ENCODE measurements around the gene DDAH1.

DDAH1 gene

DNA sequence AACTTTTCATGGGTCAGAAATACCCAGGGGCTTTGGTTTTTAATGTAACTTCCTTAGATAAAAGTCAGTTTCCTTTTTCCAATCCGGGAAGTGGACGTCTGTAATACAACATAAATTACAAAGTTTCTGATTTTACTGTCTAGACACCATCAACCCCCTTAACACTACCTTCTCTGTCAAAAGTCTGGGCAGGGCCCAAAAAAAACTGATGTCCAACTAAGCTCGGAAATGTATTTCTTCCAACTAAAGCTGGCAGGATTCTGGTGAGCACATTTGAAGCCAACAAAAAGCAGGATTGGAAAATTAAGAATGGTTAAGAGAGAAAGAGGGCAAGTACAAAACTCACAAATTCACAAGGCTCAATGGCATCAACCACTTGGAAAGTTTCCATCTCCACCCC lies 24.3 kb downstream of the DDAH1 start:
- no peak for DNase-seq (ENCODE audit: low read depth in 2 of 2)

DNA sequence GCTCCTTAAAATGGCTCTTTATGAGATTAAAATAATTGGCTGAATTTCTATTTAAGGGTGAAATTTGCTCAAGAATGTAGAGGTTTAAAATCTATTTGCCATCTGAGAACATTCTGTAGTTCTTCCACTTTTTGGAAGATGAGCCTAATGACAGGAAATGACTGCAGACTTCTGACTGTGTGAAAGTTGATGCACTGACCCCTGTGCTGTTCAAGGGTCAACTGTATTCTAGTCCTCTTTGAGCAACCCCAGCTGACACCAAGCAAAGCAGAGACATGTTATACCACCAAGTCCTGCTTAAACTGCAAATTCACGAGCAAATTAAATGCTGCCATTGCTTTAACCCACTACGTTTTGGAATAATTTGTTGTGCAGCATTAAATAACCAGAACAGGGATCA lies 26.6 kb downstream of the DDAH1 start:
- DNase-seq (ENCODE audit: low read depth in 2 of 2), result no peak

DNA sequence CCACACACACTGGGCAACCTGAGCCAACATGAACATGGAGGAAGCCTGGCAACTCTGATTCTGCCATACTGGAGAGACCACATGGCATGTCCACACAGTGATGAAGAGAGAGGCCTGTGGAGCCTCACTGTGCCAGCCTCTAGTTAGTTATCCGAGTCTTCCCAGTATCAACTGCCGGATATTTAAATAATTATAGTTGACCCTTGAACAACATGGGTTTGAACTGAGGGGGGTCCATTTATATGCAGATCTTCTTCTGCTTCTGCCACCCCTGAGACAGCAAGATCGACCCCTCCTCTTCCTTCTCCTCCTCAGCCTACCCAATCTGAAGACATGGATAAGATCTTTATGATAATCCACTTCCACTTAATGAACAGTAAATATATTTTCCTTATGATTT lies 27.8 kb downstream of the DDAH1 start:
- no peak for DNase-seq (ENCODE audit: low read depth in 2 of 2)

DNA sequence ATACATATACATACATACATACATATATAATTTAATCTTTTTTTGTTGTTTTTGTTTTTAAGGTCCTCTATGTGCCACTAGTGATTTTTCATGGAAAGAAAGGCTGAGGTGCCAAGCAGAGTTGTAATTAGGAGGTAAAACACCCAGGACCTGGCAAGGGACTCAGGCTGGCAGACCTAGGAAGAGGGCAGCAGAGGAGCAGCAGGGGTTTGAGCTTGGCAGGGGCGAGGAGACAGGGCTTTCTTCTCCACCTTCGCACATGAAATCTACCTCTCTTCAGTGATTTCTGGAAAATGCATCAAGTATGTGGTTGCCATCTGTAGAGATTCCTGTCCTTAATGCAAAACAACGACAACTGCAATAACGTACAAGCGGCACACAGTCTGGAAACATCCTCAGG lies 31.9 kb downstream of the DDAH1 start:
- DNase-seq (ENCODE audit: low read depth in 2 of 2), result no peak

DNA sequence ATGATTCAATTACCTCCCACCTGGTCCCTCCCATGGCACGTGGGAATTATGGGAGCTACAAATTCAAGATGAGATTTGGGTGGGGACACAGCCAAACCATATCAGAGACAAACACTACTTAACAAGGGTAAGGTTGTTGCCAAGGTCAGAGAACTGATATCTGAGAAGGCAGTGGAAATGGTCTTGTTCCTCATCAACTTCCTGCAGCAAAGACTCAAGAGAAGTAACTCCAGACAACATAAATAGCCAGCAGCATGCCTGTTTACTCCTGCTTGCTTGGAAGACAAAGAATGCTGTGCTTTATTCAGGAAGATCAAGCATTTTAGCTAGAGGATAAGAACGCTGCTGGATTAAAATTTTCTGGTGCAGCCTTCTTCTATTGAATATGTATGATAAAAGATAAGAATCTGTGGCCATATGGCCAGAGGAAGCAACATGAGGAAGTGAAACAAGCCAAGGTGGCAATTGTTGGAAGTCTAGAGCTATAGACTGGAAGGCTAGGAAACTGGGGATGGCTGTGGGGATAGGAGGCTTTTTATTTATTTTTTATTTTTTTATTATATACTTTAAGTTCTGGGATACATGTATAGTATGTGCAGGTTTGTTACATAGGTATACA lies 36.4 kb downstream of the DDAH1 start:
- no peak for DNase-seq (ENCODE audit: low read depth in 2 of 2)

DNA sequence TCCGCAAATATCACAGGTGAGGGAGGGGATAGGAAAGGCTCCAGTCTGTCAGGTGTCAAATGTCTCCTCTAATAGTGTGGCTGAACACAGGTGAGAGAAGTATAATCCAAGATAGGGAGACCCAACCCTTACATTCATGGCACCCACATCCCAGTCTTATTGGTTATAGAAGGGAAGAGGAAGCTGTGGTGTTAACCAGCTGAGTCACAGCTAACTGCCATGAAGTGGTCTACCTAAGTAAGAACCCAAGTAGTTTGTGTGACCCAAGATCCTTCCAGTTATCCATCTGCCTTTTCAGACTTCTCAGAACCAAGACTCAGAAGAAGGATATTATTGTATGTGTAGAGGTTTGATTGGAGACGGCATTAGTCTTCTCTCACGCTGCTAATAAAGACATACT lies 37.1 kb downstream of the DDAH1 start:
- no peak for DNase-seq (ENCODE audit: low read depth in 2 of 2)

DNA sequence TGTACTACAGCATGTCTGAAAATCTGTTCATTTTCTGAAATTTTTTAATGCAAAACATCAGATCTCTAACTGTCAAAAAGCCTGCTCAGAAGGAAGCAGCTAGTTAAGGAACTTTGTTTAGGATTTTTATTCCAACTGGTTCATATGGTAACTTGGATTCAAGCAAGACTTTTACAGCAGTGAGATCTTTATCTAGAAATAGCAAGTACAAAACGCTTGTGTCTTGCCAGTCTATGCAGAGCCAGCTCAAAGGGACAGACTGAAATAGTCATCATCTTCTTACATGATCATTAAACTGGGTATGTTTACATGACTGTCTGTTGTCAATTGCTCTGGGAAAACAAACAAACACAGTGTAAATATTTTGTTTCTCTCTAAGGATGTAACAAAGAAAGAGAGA lies 37.6 kb downstream of the DDAH1 start:
- DNase-seq (ENCODE audit: low read depth in 2 of 2), result no peak

DNA sequence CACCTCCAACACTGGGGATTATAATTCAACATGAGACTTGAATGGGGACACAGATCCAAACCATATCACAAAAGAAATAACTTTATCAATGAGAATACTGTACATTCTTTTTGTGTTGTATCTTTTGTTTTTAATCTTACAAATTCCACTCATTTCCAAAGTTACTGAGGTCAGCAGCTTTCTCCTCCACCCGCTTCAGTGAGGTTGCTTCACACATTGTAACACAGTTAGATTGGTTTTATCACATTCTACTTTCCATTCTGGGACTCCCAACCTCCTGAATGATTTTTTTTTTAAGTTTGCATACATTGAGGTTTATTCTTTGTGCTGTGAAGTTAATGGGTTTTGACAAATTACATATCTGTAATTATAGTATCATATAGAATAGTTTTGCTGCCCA lies 43.8 kb downstream of the DDAH1 start:
- DNase-seq (ENCODE audit: low read depth in 2 of 2), result no peak

DNA sequence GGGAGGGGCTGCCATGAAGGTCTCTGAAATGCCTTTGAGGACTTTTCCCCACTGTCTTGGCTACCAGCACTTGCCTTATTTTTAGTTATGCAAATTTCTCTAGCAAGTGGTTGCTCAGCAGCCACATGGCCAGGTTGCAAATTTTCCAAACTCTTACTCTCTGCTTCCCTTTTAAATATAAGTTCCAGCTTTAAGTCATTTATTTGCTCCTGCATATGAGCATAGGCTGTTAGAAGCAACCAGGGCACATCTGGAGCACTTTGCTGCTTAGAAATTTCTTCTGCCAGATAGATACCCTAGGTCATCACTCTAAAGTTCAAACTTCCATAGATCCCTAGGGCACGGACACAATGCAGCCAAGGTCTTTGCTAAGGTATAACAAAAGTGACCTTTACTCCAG lies 44.8 kb downstream of the DDAH1 start:
- DNase-seq (ENCODE audit: low read depth in 2 of 2), result no peak

DNA sequence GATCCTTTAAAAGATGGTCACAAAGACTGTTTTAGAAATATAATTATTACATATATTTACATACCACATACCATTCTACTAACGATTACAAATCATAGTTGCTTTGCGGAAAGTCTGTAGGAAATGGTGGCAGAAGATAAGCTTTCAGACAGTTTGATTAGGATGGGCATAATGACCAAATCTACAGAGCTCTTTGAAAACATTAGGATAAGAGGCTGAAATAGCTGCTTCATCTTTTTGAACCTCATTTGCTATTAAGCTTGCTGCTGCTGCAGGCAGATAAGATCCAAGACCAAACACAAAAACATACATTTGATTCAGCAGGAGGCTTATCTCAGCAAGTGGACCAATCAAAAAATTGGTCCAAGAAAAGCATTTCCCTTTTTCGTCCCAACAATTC lies 47.1 kb downstream of the DDAH1 start:
- no peak for DNase-seq (ENCODE audit: low read depth in 2 of 2)

DNA sequence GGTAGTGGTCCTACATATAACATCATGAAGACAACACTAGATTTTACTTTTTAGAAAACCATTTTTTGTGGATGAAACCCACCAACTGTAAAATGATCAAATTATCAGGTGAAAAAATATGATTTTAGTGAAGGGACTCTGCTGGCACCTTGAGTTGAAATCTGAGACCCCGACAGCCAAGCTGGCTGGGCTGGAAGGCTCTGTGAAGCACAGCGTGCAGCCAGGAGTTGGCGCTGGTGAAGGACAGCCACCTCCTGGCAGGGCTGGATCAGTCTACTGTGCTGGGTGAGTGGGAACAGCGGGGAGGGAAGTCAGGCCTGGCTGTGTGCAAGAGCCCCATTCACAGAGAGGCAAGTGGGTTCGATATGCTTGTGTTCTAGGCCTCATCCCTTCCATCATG lies 47.9 kb downstream of the DDAH1 start:
- no peak for DNase-seq (ENCODE audit: low read depth in 2 of 2)

DNA sequence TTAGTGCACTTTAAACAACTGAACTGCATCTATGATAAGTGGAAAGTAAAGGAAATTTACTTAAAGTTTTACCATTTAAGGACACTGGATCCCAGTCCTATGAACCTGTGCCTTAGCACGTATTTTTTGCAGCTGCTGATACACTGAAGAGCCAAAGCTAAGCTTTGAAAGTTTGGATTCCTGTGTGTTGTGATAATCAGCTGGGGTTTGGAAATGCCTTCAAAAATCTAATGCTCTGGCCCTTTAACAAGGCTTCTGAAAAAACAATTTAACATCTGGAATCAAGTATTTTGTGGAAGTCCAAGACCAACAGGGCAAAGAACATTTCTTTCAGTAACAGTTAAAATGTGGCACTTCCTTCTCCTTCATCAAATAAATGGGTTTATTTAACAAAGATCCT lies 51.8 kb downstream of the DDAH1 start:
- no peak for DNase-seq (ENCODE audit: low read depth in 2 of 2)

DNA sequence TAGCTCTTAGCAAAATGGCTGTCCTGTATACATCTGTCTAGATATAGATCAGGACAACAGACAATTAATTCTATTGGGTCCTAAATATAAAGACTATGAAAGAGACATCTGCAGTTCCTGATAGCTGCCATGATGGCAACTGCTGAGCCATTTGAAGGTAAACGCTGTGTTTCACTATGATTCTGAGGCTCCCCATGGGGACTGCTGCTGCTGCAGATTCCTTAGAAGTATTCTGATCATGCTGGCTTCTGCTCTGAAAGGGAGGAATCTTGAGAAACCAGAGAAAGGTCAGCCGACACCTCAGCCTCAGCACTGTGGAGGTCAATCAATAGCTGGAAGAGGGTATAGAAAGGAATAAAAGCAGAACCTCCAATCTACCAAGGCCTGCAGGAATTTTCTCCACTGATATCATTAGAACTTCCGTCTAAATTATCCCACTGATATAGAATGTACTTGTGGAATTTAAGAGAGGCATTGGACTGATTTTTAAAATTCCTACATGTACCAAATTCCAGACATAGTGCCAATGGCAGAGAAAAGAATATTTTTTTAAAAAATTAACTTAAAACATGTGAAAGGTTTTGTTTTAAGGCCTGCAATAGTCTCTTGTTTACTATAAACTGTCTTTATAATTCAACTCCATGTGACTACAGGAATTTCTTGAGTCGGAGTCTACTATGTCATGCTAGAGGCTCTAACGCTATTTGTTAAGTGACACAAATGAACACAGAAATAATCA lies 53.2 kb downstream of the DDAH1 start:
- no peak for DNase-seq (ENCODE audit: low read depth in 2 of 2)

DNA sequence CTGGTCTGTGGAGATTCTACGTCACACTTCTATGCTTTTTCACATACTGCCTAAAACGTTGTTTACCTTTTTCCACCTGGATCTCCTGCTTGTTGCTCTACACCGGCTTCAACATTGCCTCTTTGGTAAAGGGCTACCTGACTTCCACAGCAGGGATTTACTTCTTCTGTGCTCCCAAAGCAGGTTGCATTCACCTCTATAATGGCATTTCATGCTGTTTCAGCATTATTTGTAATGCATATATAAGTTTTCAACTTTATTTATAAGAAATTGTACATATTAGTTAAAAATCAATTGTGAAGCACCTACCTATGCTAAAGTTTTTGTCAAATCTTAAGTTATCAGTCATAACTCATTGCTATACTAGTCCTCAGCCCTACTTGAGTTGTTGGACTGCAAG lies 55.4 kb downstream of the DDAH1 start:
- no peak for DNase-seq (ENCODE audit: low read depth in 2 of 2)

DNA sequence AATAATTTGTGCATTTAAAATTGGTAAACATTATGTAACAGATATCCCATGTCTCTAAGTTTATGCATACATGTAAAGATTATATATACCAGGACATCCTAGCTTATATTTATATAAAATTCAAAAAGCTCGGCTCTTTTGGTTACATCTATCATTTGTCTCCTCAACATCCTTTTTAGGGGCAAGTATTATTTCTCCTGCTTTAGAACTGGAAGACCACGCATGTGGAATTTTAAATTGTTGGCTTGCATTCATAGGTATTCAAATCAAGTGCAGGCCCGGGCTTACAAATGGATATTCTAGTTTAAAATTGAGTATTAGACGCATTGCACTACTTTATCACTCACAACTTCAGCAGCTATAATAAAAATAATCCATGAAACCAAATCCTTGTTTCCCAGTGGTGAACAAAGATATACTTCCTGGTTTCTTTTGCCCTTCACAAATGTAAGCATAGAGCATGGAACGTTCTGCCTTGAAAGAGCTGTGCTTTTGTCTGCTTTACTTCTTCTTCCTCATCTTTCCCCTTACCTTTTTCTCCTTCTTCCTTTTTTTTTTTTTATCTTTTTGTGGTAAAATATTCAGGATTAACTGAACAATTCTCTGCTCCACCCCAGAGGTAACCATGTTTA lies 57.1 kb downstream of the DDAH1 start:
- DNase-seq (ENCODE audit: low read depth in 2 of 2), result no peak

DNA sequence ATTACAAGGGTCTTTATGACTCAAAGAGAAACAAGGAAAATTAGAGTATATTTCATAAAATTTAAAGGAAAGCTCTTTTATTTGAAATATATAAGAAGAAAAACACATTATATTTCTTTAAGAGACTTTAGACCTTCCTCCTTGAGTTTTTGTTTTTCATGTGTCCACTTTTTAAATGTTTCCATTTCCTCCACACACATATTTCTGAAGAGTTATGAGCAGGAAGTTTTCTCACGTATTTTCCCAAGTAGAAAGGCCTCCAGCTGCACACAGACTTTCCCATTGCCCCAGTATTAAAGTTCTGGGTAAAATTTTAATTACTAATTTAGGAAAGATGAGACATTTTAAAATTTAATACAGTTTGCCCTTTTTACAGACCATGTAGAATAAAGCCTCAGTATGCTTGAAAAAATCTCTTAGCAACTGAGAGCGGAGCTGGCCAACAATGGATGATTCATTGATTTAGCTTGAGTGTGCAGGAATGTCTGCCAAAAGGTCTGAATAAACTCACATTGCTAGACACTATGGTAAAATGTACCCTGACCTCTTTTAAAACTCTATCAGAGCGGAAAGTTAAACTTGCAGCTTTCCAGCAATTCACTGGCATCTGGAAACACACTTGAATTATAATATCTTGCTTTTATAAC lies 57.9 kb downstream of the DDAH1 start:
- no peak for DNase-seq (ENCODE audit: low read depth in 2 of 2)

DNA sequence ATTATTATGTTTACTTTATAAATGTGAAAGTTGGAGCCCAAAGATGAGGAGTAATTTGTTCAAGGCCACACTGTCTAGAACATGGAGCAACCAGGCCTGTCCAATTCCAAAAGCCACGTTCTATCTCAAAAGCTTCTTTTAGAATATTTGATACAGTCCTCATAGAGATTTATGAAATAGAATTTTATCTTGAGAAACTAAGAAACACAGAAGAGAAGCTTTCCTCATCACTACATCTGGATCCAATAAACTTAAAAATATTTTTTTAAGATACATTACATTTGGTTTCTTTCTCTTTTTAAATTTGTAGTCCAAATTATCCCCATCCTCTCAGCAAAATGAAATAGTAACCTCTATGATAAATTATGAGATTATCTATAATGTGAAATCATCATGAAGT lies 58.9 kb downstream of the DDAH1 start:
- DNase-seq (ENCODE audit: low read depth in 2 of 2), result no peak

DNA sequence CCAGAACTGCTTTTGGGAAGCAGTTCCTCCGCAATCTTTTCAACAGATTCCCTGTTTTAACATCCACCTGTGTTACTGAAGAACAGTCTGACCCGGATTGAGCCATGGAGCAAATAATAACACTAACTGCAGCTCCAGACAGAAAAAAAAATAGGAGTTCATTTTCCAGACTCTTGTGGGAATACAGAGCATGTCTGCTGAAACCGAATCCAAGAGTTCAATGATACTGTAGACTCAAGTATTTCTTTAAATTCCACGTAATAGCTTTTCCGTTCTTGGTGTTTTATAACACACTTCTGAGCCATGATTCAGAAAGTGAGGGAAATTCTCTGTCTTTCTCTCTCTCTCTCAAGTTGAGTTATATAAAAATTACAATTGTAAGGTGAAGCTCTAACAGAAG lies 60.6 kb downstream of the DDAH1 start:
- no peak for DNase-seq (ENCODE audit: low read depth in 2 of 2)

DNA sequence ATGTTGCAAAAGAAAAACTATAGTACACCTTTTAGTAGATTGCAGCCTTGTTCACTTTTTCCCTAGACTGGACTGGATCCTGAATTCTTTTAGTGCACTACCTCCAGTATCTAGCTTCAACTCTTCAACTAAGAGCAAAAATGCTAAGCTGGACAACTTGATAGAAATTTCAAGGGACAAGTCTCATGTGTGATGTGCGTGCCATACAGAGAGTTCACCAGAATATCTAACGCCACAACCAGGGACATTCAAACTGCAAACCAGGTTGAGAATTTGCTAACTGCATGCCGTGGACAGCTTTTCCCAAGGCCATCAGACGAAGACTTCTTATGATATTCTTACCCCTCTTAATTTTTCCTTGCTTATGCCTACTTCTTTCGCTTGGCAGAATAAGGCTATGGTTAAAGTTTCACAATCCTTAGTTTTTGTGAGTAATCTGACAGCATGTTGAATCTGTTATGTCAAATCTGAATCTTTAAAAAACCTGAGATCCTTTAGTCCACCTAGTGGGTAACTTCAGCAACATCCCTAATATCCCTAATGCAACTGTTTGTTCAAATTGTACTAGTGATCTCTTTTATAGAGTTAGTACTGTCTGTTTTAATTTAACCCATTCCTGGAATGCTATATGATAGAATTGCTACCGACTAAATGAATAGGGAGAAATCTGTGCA lies 66.4 kb downstream of the DDAH1 start:
- no peak for DNase-seq (ENCODE audit: low read depth in 2 of 2)

DNA sequence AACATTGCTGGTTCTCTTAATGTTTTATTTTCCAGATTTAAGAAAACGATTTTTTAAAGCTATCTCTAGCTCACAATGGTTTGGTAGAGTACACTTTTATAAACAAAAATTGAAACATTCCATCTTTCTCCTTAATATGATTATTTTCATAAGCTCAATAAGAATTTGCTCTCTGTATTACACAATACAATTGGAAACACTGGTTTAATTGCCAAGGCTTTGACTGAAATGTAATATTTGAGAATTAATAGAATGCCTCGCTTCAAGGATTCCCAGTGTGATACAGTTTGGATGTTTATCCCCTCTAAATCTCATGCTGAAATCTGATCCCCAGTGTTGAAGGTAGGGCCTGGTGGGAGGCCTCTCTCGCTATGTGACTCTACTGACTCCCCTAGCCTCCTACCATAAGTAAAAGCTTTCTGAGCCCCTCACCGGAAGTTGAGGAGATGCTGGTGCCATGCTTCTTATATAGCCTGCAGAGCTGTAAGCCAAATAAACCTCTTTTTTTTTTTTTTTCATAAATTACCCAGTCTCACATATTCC lies 67.4 kb downstream of the DDAH1 start:
- DNase-seq (ENCODE audit: low read depth in 2 of 2), result no peak

DNA sequence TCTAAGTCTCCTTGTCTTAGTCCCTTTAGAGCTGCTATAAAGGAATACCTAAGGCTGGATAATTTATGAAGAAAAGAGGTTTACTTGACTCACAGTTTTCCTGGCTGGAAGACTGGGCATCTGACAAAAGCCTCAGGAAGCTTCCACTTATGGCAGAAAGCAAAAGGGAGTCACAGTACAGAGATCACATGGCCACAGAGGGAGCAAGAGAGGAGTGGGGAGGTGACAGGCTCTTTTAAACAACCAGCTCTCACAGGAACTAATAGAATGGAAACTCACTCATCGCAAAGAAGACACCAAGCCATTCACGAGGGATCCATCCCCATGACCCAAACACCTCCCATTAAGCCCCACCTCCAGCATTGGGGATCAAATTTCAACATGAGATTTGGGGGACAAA lies 68.8 kb downstream of the DDAH1 start:
- DNase-seq (ENCODE audit: low read depth in 2 of 2), result no peak

DNA sequence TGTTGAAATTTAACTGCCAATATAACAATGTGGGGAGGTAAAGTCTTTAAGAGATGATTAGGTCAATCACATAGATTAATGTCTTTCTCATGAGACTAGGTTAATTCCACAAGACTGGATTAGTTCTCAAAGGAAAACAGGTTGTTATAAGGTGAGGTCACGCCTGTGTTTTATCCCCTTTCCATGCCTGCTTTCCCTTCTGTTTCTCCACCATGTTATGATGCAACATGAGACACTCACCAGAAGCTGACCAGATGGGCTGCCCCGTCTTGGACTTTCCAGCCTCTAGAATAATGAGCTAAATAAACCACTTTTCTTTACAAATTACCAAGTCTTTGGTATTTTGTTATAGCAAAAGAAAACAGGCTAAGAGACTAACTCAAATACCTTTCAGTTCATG lies 70.8 kb downstream of the DDAH1 start:
- DNase-seq (ENCODE audit: low read depth in 2 of 2), result no peak

All from stimulated activated CD8-positive, alpha-beta memory T cell treated with anti-CD3 and anti-CD28 coated beads, Interleukin-15, amount 100 ng/mL, for 48 hours (primary cell).